Caco-2 (cell line): ENCODE results near the gene SH3BP5L. TPM values are rescaled to one million over a fixed set of nuclear protein-coding genes. Genes with fewer than 3 reads are reported as not detected.

Experiments used
- BruUV-seq: library from RNA; stranded (reverse); fragments of 400-500 nt; replicated peaks from 2 replicates; lab custom pipeline; 2021; lab: Mats Ljungman, UMichigan
- CTCF ChIA-PET: fragments of 300-600 bp; sonication (Branson Sonifier 250); formaldehyde crosslinking; loops from one replicate; lab custom pipeline; 2022; ENCODE audit warnings: antibody characterized with exemption; lab: Charles Lee
- POLR2A ChIA-PET: fragments of 300-600 bp; sonication (Branson Sonifier 250); formaldehyde crosslinking; loops from one replicate; lab custom pipeline; 2022; ENCODE audit warnings: antibody characterized with exemption; lab: Charles Lee
- DNase-seq, 2 experiments: peaks; one replicate each; pipeline versions ENCODE4 v3.0.0 to v3.0.0-alpha.2; 2020 to 2022
- H3K27me3 ChIP-seq: replicated peaks from 2 replicates; pipeline ENCODE4 v1.6.0; 2011; ENCODE audit warnings: low read length; ENCODE audit not compliant: control insufficient read depth, insufficient read depth
- H3K36me3 ChIP-seq: 2 replicates; pipeline ENCODE4 v1.5.1; 2011; ENCODE audit warnings: low read length; ENCODE audit not compliant: control insufficient read depth, insufficient read depth
- H3K4me1 ChIP-seq: fragments of 250-450 bp; sonication (Bioruptor Pico); 2 replicates; pipeline ENCODE4 v1.5.1; 2020; ENCODE audit warnings: mild to moderate bottlenecking
- H3K4me3 ChIP-seq: 2 replicates; pipeline ENCODE4 v1.5.1; 2011; ENCODE audit warnings: low read depth, mild to moderate bottlenecking, control low read depth, low read length
- H3K9me3 ChIP-seq: fragments of 250-450 bp; sonication (Bioruptor Pico); 2 replicates; pipeline ENCODE4 v1.5.1; 2020; ENCODE audit warnings: mild to moderate bottlenecking, moderate library complexity
- H3K27ac Mint-ChIP-seq: one replicate; pipeline ENCODE4 v1.8.0; 2022; ENCODE audit warnings: mixed read lengths; ENCODE audit not compliant: unreplicated experiment
- H3K27me3 Mint-ChIP-seq: one replicate; pipeline ENCODE4 v1.8.0; 2022; ENCODE audit warnings: mixed read lengths; ENCODE audit not compliant: insufficient read depth, unreplicated experiment
- H3K36me3 Mint-ChIP-seq: one replicate; pipeline ENCODE4 v1.8.0; 2022; ENCODE audit warnings: mild to moderate bottlenecking, mixed read lengths; ENCODE audit not compliant: insufficient read depth, unreplicated experiment
- H3K4me1 Mint-ChIP-seq: one replicate; pipeline ENCODE4 v1.8.0; 2022; ENCODE audit warnings: low read depth, mixed read lengths; ENCODE audit not compliant: unreplicated experiment
- H3K4me3 Mint-ChIP-seq: one replicate; pipeline ENCODE4 v1.8.0; 2022; ENCODE audit warnings: mild to moderate bottlenecking, moderate library complexity, mixed read lengths; ENCODE audit not compliant: unreplicated experiment
- H3K9me3 Mint-ChIP-seq: one replicate; pipeline ENCODE4 v1.8.0; 2022; ENCODE audit warnings: mixed read lengths; ENCODE audit not compliant: unreplicated experiment
- intact Hi-C: fragments of 100-400 bp; cut with micrococcal nuclease; formaldehyde crosslinking; loops from one replicate; pipeline ENCODE4 v1.10.0; 2022; ENCODE audit not compliant: unreplicated experiment
- total RNA-seq: library from RNA; stranded (reverse); gene quantifications from 2 replicates; pipeline ENCODE4 v1.2.3, GENCODE V29; 2022
- TF ChIP-seq, protein P1 (sequence below), 2 experiments: fragments of 200-600 bp in 1 of 2; IDR thresholded peaks; 1 replicate in 1 of 2; 2 replicates in 1 of 2; pipeline versions ENCODE4 v1.5.1 to v1.8.0; 2011 to 2022; ENCODE audit warnings: antibody characterized with exemption in 1 of 2, control low read depth in 1 of 2, inconsistent platforms in 1 of 2, low read depth in 1 of 2, low read length in 1 of 2, mild to moderate bottlenecking in 1 of 2, moderate library complexity in 1 of 2; ENCODE audit not compliant: insufficient read depth in 1 of 2, severe bottlenecking in 1 of 2, unreplicated experiment in 1 of 2

Gene SH3BP5L
- total RNA-seq, 1 experiment from 2014 or later, result 21.3 TPM

DNA sequence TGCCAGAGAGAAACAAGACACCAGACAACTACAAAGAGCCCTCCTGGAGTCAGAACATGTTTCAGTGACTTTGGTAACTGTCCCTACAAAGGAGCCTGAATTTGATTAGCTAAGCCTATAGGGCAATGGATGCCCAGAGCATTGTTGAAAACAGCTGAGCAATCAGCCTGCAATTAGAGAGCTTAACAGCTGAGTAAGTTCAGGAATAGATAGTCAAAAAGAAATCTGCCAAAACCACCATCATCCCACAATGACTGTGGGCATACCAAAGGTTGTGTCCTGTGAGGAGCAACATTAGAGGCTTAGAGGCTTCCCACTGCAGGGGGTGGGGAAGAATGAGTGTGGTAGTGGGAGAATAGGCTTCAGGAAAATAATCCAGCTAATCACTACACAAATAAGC is 32.1 kb downstream of the SH3BP5L start:
- no peaks in the 10 kb centered on the region for H3K36me3 Mint-ChIP-seq
- no TSS peak for BruUV-seq
- peaks cover 11% of the 10 kb centered on the region; the same call in 1 of the 2 replicates for H3K4me1 ChIP-seq
- ChIA-PET POLR2A (no interaction called here), CTCF (no interaction called here)
- no peak overlapping the region for H3K27ac Mint-ChIP-seq
- no peak for DNase-seq
- H3K4me1 Mint-ChIP-seq, result no peaks in the 10 kb centered on the region
- no peaks in the 10 kb centered on the region for H3K36me3 ChIP-seq
- no peak overlapping the region for H3K4me3 Mint-ChIP-seq
- H3K4me3 ChIP-seq, result no peak overlapping the region
- H3K9me3 ChIP-seq, result no peaks in the 10 kb centered on the region
- peaks cover 9% of the 10 kb centered on the region for H3K9me3 Mint-ChIP-seq
- H3K27me3 Mint-ChIP-seq, result no peaks in the 10 kb centered on the region
- intact Hi-C loops, result loop anchor here (5.0 kb wide), 1 partner anchor 36 kb away; the partner anchor contains the start of gene LYPD8
- TF ChIP-seq, protein P1, sequence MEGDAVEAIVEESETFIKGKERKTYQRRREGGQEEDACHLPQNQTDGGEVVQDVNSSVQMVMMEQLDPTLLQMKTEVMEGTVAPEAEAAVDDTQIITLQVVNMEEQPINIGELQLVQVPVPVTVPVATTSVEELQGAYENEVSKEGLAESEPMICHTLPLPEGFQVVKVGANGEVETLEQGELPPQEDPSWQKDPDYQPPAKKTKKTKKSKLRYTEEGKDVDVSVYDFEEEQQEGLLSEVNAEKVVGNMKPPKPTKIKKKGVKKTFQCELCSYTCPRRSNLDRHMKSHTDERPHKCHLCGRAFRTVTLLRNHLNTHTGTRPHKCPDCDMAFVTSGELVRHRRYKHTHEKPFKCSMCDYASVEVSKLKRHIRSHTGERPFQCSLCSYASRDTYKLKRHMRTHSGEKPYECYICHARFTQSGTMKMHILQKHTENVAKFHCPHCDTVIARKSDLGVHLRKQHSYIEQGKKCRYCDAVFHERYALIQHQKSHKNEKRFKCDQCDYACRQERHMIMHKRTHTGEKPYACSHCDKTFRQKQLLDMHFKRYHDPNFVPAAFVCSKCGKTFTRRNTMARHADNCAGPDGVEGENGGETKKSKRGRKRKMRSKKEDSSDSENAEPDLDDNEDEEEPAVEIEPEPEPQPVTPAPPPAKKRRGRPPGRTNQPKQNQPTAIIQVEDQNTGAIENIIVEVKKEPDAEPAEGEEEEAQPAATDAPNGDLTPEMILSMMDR (IDR thresholded peaks at IDR 0.05; ENCODE audit: insufficient read depth in 1 of 2, low read depth in 1 of 2, low read length in 1 of 2, severe bottlenecking in 1 of 2, unreplicated experiment in 1 of 2), result no peak
- no peaks in the 10 kb centered on the region for H3K27me3 ChIP-seq

DNA sequence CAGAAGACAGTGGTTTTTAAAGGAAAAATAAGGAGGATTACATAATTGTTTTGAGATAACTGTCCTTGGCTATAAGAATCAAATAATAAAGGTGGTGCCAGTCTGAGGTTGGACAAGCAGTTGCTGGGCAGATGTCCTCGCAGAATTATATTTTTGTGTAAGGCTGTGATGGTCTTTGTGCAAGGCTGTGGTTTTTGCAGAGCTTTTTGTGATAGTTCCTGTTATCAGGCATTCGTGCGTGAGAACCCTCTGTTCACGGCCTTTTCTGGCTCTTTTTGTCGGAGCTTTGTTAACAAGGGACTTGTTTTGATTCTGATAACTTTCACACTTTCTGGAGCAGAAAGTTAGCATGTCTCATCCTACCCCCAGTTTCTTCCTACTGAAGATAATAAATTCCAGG is 33.4 kb downstream of the SH3BP5L start:
- H3K4me1 ChIP-seq, result peaks cover 11% of the 10 kb centered on the region; the same call in 1 of the 2 replicates
- H3K4me3 Mint-ChIP-seq, result no peak overlapping the region
- H3K36me3 ChIP-seq, result no peaks in the 10 kb centered on the region
- TF ChIP-seq, protein P1 (IDR thresholded peaks at IDR 0.05; ENCODE audit: insufficient read depth in 1 of 2, low read depth in 1 of 2, low read length in 1 of 2, severe bottlenecking in 1 of 2, unreplicated experiment in 1 of 2), result no peak
- no peaks in the 10 kb centered on the region for H3K27me3 Mint-ChIP-seq
- intact Hi-C loops, result loop anchor here (5.0 kb wide), 1 partner anchor 35 kb away; the partner anchor contains the start of gene LYPD8
- no peaks in the 10 kb centered on the region for H3K27me3 ChIP-seq
- CTCF ChIA-PET, result no interaction called here
- POLR2A ChIA-PET, result no interaction called here
- H3K36me3 Mint-ChIP-seq, result no peaks in the 10 kb centered on the region
- no TSS peak for BruUV-seq
- peaks cover 9% of the 10 kb centered on the region for H3K9me3 Mint-ChIP-seq
- H3K4me1 Mint-ChIP-seq, result no peaks in the 10 kb centered on the region
- H3K27ac Mint-ChIP-seq, result no peak overlapping the region
- no peak for DNase-seq
- H3K9me3 ChIP-seq, result no peaks in the 10 kb centered on the region
- no peak overlapping the region for H3K4me3 ChIP-seq

DNA sequence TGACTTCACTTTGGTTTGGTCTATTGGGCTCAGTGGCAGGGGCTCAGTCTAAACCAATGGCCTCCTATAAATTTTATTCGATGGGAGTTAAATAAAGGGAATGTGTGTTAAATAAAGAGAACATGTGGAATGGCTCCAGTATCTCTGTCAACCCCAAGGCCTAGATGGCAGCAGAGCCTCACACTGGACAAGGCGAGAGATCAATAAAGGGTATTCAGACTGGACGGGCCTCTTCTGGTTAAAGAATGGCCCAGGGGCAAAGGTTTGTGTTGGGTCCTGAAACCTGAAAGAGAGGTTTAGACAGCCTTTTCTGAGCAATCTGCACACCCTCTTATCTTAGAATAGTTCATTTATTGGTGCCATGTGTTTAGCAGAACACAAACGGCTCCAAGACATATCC is 34.7 kb downstream of the SH3BP5L start:
- peaks cover 9% of the 10 kb centered on the region for H3K9me3 Mint-ChIP-seq
- CTCF ChIA-PET, result interaction anchor here (0.5 to 0.6 kb wide), 2 partner anchors 34 to 129 kb away, joined by 4 to 5 read pairs; partner anchors contain the start of gene SH3BP5L

More for the DNA sequence above, 34.7 kb downstream of the SH3BP5L start:
- Histone ChIP-seq H3K9me3 (no peaks in the 10 kb centered on the region), H3K4me3 (no peak overlapping the region), H3K4me1 (peaks cover 11% of the 10 kb centered on the region; the same call in 1 of the 2 replicates), H3K27me3 (no peaks in the 10 kb centered on the region), H3K36me3 (no peaks in the 10 kb centered on the region)
- no peaks in the 10 kb centered on the region for H3K4me1 Mint-ChIP-seq
- H3K36me3 Mint-ChIP-seq, result no peaks in the 10 kb centered on the region
- intact Hi-C loops, result loop anchor here (1.0 to 5.0 kb wide), 2 partner anchors 14 to 34 kb away; partner anchors contain the start of gene LYPD8
- H3K27me3 Mint-ChIP-seq, result no peaks in the 10 kb centered on the region
- DNase-seq, result peak; percentile 49 to 53
- TF ChIP-seq, protein P1 (IDR thresholded peaks at IDR 0.05; ENCODE audit: insufficient read depth in 1 of 2, low read depth in 1 of 2, low read length in 1 of 2, severe bottlenecking in 1 of 2, unreplicated experiment in 1 of 2), result peak in 1 of 2 experiments; percentile 44
- no peak overlapping the region for H3K27ac Mint-ChIP-seq
- no TSS peak for BruUV-seq
- POLR2A ChIA-PET, result no interaction called here
- H3K4me3 Mint-ChIP-seq, result no peak overlapping the region
